HepG2 (cell line): ENCODE results near the gene AKAP12. TPM values are rescaled to one million over a fixed set of nuclear protein-coding genes. Genes with fewer than 3 reads are reported as not detected.

Source experiments
- ATF7-NPFF ChIP-seq: sonication (generic); formaldehyde crosslinking; IDR thresholded peaks from 2 replicates; pipeline ENCODE4 v1.8.1; 2023; ENCODE audit warnings: mild to moderate bottlenecking, low read depth, missing genetic modification reagents, moderate library complexity
- CHCHD3 ChIP-seq: sonication (generic); formaldehyde crosslinking; IDR thresholded peaks from 2 replicates; pipeline ENCODE4 v1.8.0; 2022; ENCODE audit warnings: mild to moderate bottlenecking, missing genetic modification reagents, moderate library complexity
- FOXA1 ChIP-seq, 2 experiments: fragments of 450-650 bp in 1 of 2; sonication (generic) in 1 of 2; formaldehyde crosslinking in 1 of 2; IDR thresholded peaks; 2 replicates each; pipeline versions ENCODE4 v1.4.0 to v1.6.1; 2016 to 2020; ENCODE audit warnings: missing genetic modification reagents in 1 of 2
- FOXC1 ChIP-seq: sonication (generic); formaldehyde crosslinking; IDR thresholded peaks from 2 replicates; pipeline ENCODE4 v1.8.0; 2022; ENCODE audit warnings: mild to moderate bottlenecking, missing genetic modification reagents, borderline replicate concordance
- HDAC6 ChIP-seq: fragments of 200-600 bp; sonication (generic); IDR thresholded peaks from 2 replicates; pipeline ENCODE4 v1.7.0; 2017; ENCODE audit warnings: mild to moderate bottlenecking, antibody characterized with exemption, low read length, low read depth
- KDM5B ChIP-seq: sonication (generic); formaldehyde crosslinking; IDR thresholded peaks from 2 replicates; pipeline ENCODE4 v1.4.0; 2020; ENCODE audit warnings: missing genetic modification reagents, mild to moderate bottlenecking, borderline replicate concordance
- MEIS1 ChIP-seq: sonication (generic); formaldehyde crosslinking; IDR thresholded peaks from 2 replicates; pipeline ENCODE4 v1.9.0; 2021; ENCODE audit warnings: mild to moderate bottlenecking, missing genetic modification reagents, moderate library complexity, borderline replicate concordance
- POGZ ChIP-seq: sonication (generic); formaldehyde crosslinking; IDR thresholded peaks from 2 replicates; pipeline ENCODE4 v1.4.0; 2020; ENCODE audit warnings: mild to moderate bottlenecking, missing genetic modification reagents
- POLR2A ChIP-seq, 2 experiments: IDR thresholded peaks; 2 replicates each; pipeline ENCODE4 v1.6.1; 2011; ENCODE audit warnings: low read depth in 2 of 2, low read length in 2 of 2, mild to moderate bottlenecking in 1 of 2, moderate library complexity in 1 of 2; ENCODE audit not compliant: insufficient read depth in 1 of 2
- SALL1 ChIP-seq: sonication (generic); formaldehyde crosslinking; IDR thresholded peaks from 2 replicates; pipeline ENCODE4 v1.8.0; 2022; ENCODE audit warnings: mild to moderate bottlenecking, missing genetic modification reagents
- ZBTB3 ChIP-seq: sonication (generic); formaldehyde crosslinking; IDR thresholded peaks from 2 replicates; pipeline ENCODE4 v1.4.0; 2020; ENCODE audit warnings: low read depth, mild to moderate bottlenecking, moderate library complexity, missing genetic modification reagents, borderline replicate concordance
- ZMAT3 ChIP-seq: sonication (generic); formaldehyde crosslinking; conservative IDR thresholded peaks from 2 replicates; pipeline ENCODE4 v1.7.0; 2021; ENCODE audit warnings: missing genetic modification reagents
- ZNF34 ChIP-seq: sonication (generic); formaldehyde crosslinking; IDR thresholded peaks from 2 replicates; pipeline ENCODE4 v1.4.0; 2020; ENCODE audit warnings: mild to moderate bottlenecking, missing genetic modification reagents, borderline replicate concordance
- ZNF563 ChIP-seq: sonication (generic); formaldehyde crosslinking; IDR thresholded peaks from 2 replicates; pipeline ENCODE4 v1.8.0; 2022; ENCODE audit warnings: mild to moderate bottlenecking, moderate library complexity, missing genetic modification reagents
- ZNF619 ChIP-seq: sonication (generic); formaldehyde crosslinking; IDR thresholded peaks from 2 replicates; pipeline ENCODE4 v1.4.0; 2020; ENCODE audit warnings: mild to moderate bottlenecking, missing genetic modification reagents
- ZSCAN29 ChIP-seq: sonication (generic); formaldehyde crosslinking; conservative IDR thresholded peaks from 2 replicates; pipeline ENCODE4 v1.4.0; 2020; ENCODE audit warnings: mild to moderate bottlenecking, missing genetic modification reagents
- ZSCAN9 ChIP-seq: IDR thresholded peaks from 2 replicates; pipeline ENCODE4 v1.6.1; 2016; ENCODE audit warnings: borderline replicate concordance
- polyA plus RNA-seq, 8 experiments: library from polyadenylated mRNA; depleted of rRNA in 3 of 8; stranded (reverse) in 7 of 8; unstranded in 1 of 8; fragments of >200 nt; fragmentation: Illumina TruSeq in 4 of 8; extraction: Trizol in 4 of 8; gene quantifications; 2 replicates each; pipeline versions ENCODE4 v1.2.1 to v1.2.3, GENCODE V29; 2011 to 2016; ENCODE audit warnings: low read depth in 4 of 8, missing spikeins in 1 of 8, mixed read lengths in 1 of 8; ENCODE audit not compliant: insufficient read depth in 1 of 8
- total RNA-seq, 5 experiments: library from RNA; depleted of rRNA; stranded (reverse); fragments of >200 nt; fragmentation: Illumina TruSeq; extraction: Trizol; gene quantifications; 2 replicates each; pipeline ENCODE4 v1.2.3, GENCODE V29; 2016; ENCODE audit warnings: low read depth in 1 of 5
- TF ChIP-seq, protein P1 (sequence below): sonication (generic); formaldehyde crosslinking; IDR thresholded peaks from 2 replicates; pipeline ENCODE4 v1.8.0; 2022; ENCODE audit warnings: mild to moderate bottlenecking, missing genetic modification reagents, borderline replicate concordance
- TF ChIP-seq, protein P2 (sequence below), 2 experiments: IDR thresholded peaks; 2 replicates each; pipeline ENCODE4 v1.6.1; 2011 to 2012; ENCODE audit warnings: low read length in 2 of 2, borderline replicate concordance in 1 of 2, low read depth in 1 of 2, mild to moderate bottlenecking in 1 of 2, moderate library complexity in 1 of 2
- TF ChIP-seq, protein P3 (sequence below): sonication (generic); formaldehyde crosslinking; IDR thresholded peaks from 2 replicates; pipeline ENCODE4 v1.9.0; 2021; ENCODE audit warnings: missing genetic modification reagents, borderline replicate concordance

AKAP12 gene
- total and polyA plus RNA-seq, 2 of the 13 experiments (the other 11 are each of a cell fraction or from before 2014, with no cell fraction given), result 10.6 to 19.0 TPM

DNA sequence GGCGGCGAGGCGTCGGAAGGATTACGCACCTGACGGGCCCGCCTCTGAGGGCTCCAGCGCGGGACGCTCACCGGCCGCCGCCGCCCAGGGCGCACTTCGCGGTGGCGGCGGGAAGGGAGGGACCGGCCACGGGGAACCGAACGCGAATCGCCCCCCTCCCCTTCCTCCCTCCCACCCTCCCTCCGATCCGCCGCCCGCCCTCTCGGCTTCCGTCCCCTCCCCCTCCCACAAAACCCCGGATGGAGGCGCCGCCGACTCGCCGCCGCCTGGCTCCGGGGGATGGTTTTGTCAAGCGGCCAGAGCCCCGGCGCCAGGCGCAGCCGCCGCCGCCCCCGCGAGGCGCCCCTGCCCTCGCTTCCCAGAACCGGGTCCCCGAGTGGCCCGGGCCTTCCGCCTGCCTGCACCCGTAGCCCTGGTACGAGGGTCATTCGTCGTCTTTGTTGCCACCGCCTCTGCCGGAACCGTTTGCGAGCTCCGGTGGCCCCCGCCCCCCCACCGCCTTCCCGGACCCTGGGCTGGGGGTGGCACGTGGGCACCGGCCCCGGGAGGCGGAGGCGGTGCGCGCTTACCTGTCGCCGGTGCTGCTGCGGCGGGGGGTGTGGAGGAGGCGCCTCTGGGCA lies 151.2 kb downstream of the AKAP12 start (continued):
- TF ChIP-seq CHCHD3 (CRISPR knock-in tag) (peak; percentile 51; the same call in 1 of the 2 replicates), ZNF34 (0 out of 2 replicates have a peak, but pooled peaks have one; percentile 42), POLR2A (IDR thresholded peaks at IDR 0.05; ENCODE audit: insufficient read depth in 1 of 2, low read depth in 2 of 2, low read length in 2 of 2) (peak in 1 of 2 experiments; percentile 19; a peak in 2 of 4 replicates), ZSCAN9 (CRISPR knock-in tag) (no peak), ZSCAN29 (no peak), ZNF619 (no peak), FOXC1 (CRISPR knock-in tag) (peak; percentile 65; the same call in 1 of the 2 replicates), FOXA1 (IDR thresholded peaks at IDR 0.05) (no peak), FOXA1 (CRISPR knock-in tag; IDR thresholded peaks at IDR 0.05) (peak; percentile 12; the same call in 1 of the 2 replicates), ZNF563 (CRISPR knock-in tag) (peak; percentile 74; the same call in 1 of the 2 replicates), HDAC6 (no peak), ZMAT3 (CRISPR knock-in tag) (0 out of 2 replicates have a peak, but pooled peaks have one; percentile 8), SALL1 (CRISPR knock-in tag) (peak; percentile 61), ATF7-NPFF (peak; percentile 80), POGZ (CRISPR knock-in tag) (no peak), KDM5B (CRISPR knock-in tag) (peak; percentile 46; the same call in 1 of the 2 replicates), MEIS1 (CRISPR knock-in tag) (0 out of 2 replicates have a peak, but pooled peaks have one; percentile 15), ZBTB3 (0 out of 2 replicates have a peak, but pooled peaks have one; percentile 36)
- TF ChIP-seq, protein P1, sequence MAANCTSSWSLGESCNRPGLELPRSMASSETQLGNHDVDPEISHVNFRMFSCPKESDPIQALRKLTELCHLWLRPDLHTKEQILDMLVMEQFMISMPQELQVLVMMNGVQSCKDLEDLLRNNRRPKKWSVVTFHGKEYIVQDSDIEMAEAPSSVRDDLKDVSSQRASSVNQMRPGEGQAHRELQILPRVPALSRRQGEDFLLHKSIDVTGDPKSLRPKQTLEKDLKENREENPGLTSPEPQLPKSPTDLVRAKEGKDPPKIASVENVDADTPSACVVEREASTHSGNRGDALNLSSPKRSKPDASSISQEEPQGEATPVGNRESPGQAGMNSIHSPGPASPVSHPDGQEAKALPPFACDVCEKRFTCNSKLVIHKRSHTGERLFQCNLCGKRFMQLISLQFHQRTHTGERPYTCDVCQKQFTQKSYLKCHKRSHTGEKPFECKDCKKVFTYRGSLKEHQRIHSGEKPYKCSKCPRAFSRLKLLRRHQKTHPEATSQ (CRISPR knock-in tag), result no peak
- TF ChIP-seq, protein P2, sequence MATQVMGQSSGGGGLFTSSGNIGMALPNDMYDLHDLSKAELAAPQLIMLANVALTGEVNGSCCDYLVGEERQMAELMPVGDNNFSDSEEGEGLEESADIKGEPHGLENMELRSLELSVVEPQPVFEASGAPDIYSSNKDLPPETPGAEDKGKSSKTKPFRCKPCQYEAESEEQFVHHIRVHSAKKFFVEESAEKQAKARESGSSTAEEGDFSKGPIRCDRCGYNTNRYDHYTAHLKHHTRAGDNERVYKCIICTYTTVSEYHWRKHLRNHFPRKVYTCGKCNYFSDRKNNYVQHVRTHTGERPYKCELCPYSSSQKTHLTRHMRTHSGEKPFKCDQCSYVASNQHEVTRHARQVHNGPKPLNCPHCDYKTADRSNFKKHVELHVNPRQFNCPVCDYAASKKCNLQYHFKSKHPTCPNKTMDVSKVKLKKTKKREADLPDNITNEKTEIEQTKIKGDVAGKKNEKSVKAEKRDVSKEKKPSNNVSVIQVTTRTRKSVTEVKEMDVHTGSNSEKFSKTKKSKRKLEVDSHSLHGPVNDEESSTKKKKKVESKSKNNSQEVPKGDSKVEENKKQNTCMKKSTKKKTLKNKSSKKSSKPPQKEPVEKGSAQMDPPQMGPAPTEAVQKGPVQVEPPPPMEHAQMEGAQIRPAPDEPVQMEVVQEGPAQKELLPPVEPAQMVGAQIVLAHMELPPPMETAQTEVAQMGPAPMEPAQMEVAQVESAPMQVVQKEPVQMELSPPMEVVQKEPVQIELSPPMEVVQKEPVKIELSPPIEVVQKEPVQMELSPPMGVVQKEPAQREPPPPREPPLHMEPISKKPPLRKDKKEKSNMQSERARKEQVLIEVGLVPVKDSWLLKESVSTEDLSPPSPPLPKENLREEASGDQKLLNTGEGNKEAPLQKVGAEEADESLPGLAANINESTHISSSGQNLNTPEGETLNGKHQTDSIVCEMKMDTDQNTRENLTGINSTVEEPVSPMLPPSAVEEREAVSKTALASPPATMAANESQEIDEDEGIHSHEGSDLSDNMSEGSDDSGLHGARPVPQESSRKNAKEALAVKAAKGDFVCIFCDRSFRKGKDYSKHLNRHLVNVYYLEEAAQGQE (IDR thresholded peaks at IDR 0.05; ENCODE audit: borderline replicate concordance in 1 of 2, low read depth in 1 of 2, low read length in 2 of 2), result 0 out of 4 replicates have a peak, but pooled peaks of 1 of the 2 experiments have one; percentile 1
- TF ChIP-seq, protein P3, sequence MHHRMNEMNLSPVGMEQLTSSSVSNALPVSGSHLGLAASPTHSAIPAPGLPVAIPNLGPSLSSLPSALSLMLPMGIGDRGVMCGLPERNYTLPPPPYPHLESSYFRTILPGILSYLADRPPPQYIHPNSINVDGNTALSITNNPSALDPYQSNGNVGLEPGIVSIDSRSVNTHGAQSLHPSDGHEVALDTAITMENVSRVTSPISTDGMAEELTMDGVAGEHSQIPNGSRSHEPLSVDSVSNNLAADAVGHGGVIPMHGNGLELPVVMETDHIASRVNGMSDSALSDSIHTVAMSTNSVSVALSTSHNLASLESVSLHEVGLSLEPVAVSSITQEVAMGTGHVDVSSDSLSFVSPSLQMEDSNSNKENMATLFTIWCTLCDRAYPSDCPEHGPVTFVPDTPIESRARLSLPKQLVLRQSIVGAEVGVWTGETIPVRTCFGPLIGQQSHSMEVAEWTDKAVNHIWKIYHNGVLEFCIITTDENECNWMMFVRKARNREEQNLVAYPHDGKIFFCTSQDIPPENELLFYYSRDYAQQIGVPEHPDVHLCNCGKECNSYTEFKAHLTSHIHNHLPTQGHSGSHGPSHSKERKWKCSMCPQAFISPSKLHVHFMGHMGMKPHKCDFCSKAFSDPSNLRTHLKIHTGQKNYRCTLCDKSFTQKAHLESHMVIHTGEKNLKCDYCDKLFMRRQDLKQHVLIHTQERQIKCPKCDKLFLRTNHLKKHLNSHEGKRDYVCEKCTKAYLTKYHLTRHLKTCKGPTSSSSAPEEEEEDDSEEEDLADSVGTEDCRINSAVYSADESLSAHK, result peak; percentile 52; the same call in 1 of the 2 replicates
